ENCODE data around the gene CCL11. TPM values are rescaled to one million over a fixed set of nuclear protein-coding genes. Genes with fewer than 3 reads are reported as not detected.

CCL11 gene
- total RNA-seq, 1 experiment from 2014 or later: not detected

GRCh38 chr17:34291721-34292348 is 6.3 kb downstream of the CCL11 start:
- no peaks in the 10 kb centered on the region for H3K9me2 ChIP-seq (replicated peaks; ENCODE audit: low read length)
- ATAC-seq (no peak), DNase-seq (peak; percentile 4)
- no peak overlapping the region for H3K9ac ChIP-seq (ENCODE audit: low read length)
- no TSS peak for BruUV-seq (replicated peaks)
- H3K4me2 ChIP-seq (ENCODE audit: low read length): no peak overlapping the region
- no peaks in the 10 kb centered on the region for H4K20me1 ChIP-seq (ENCODE audit: low read length)
- H3K36me3 ChIP-seq (ENCODE audit: low read depth, low read length): no peaks in the 10 kb centered on the region
- no peaks in the 10 kb centered on the region for H3K9me3 ChIP-seq (ENCODE audit: low read length)
- ChIA-PET CTCF (no interaction called here), POLR2A (ENCODE audit: unreplicated experiment) (no interaction called here)
- intact Hi-C loops (cut with micrococcal nuclease): no loop called here
- TF ChIP-seq EZH2 (IDR thresholded peaks at IDR 0.05; ENCODE audit: low read length, unreplicated experiment) (no peak), CTCF (conservative IDR thresholded peaks at IDR 0.05; ENCODE audit: low read depth, low read length) (no peak), EZH2phosphoT487 (IDR thresholded peaks at IDR 0.05; ENCODE audit: borderline replicate concordance, low read length) (no peak)
- no peaks in the 10 kb centered on the region for H3K27me3 ChIP-seq (ENCODE audit: low read length)
- H3K27ac ChIP-seq (ENCODE audit: low read length): no peak overlapping the region
- H3K4me1 ChIP-seq (ENCODE audit: insufficient read depth, low read length): no peaks in the 10 kb centered on the region
- H2AFZ ChIP-seq (ENCODE audit: low read length): no peak overlapping the region
- H3K79me2 ChIP-seq (ENCODE audit: low read length): no peaks in the 10 kb centered on the region
- no peaks in the 10 kb centered on the region for H3F3A ChIP-seq (ENCODE audit: low read length, unreplicated experiment)
- no peak overlapping the region for H3K4me3 ChIP-seq (ENCODE audit: low read length)

GRCh38 chr17:34299027-34299426 is 13.5 kb downstream of the CCL11 start:
- Histone ChIP-seq H3K27ac (ENCODE audit: low read length) (no peak overlapping the region), H4K20me1 (ENCODE audit: low read length) (no peaks in the 10 kb centered on the region), H3K4me3 (ENCODE audit: low read length) (no peak overlapping the region), H3K9ac (ENCODE audit: low read length) (no peak overlapping the region), H3K27me3 (ENCODE audit: low read length) (no peaks in the 10 kb centered on the region), H2AFZ (ENCODE audit: low read length) (no peak overlapping the region), H3K9me2 (replicated peaks; ENCODE audit: low read length) (no peaks in the 10 kb centered on the region), H3K36me3 (ENCODE audit: low read depth, low read length) (no peaks in the 10 kb centered on the region), H3K9me3 (ENCODE audit: low read length) (no peaks in the 10 kb centered on the region), H3K4me1 (ENCODE audit: insufficient read depth, low read length) (no peaks in the 10 kb centered on the region), H3F3A (ENCODE audit: low read length, unreplicated experiment) (no peaks in the 10 kb centered on the region), H3K79me2 (ENCODE audit: low read length) (no peaks in the 10 kb centered on the region), H3K4me2 (ENCODE audit: low read length) (no peak overlapping the region)
- ATAC-seq (no peak), DNase-seq (no peak)
- TF ChIP-seq EZH2 (IDR thresholded peaks at IDR 0.05; ENCODE audit: low read length, unreplicated experiment): no peak
- no peak for TF ChIP-seq EZH2phosphoT487 (IDR thresholded peaks at IDR 0.05; ENCODE audit: borderline replicate concordance, low read length)
- TF ChIP-seq CTCF (conservative IDR thresholded peaks at IDR 0.05; ENCODE audit: low read depth, low read length): no peak
- POLR2A ChIA-PET (ENCODE audit: unreplicated experiment): no interaction called here
- intact Hi-C loops (cut with micrococcal nuclease): no loop called here
- CTCF ChIA-PET: no interaction called here
- no TSS peak for BruUV-seq (replicated peaks)

GRCh38 chr17:34299956-34300577 is 14.5 kb downstream of the CCL11 start:
- Histone ChIP-seq H3K27ac (ENCODE audit: low read length) (no peak overlapping the region), H3K9me3 (ENCODE audit: low read length) (no peaks in the 10 kb centered on the region), H3K9ac (ENCODE audit: low read length) (no peak overlapping the region), H3K4me1 (ENCODE audit: insufficient read depth, low read length) (no peaks in the 10 kb centered on the region), H3K9me2 (replicated peaks; ENCODE audit: low read length) (no peaks in the 10 kb centered on the region), H3K79me2 (ENCODE audit: low read length) (no peaks in the 10 kb centered on the region), H3K4me2 (ENCODE audit: low read length) (no peak overlapping the region), H3K27me3 (ENCODE audit: low read length) (no peaks in the 10 kb centered on the region), H3K4me3 (ENCODE audit: low read length) (no peak overlapping the region), H4K20me1 (ENCODE audit: low read length) (no peaks in the 10 kb centered on the region), H2AFZ (ENCODE audit: low read length) (no peak overlapping the region), H3F3A (ENCODE audit: low read length, unreplicated experiment) (no peaks in the 10 kb centered on the region), H3K36me3 (ENCODE audit: low read depth, low read length) (no peaks in the 10 kb centered on the region)
- CTCF ChIA-PET: no interaction called here
- intact Hi-C loops (cut with micrococcal nuclease): no loop called here
- POLR2A ChIA-PET (ENCODE audit: unreplicated experiment): no interaction called here
- no peak for DNase-seq
- ATAC-seq: no peak
- BruUV-seq (replicated peaks): no TSS peak
- no peak for TF ChIP-seq EZH2 (IDR thresholded peaks at IDR 0.05; ENCODE audit: low read length, unreplicated experiment)
- TF ChIP-seq EZH2phosphoT487 (IDR thresholded peaks at IDR 0.05; ENCODE audit: borderline replicate concordance, low read length): no peak
- TF ChIP-seq CTCF (conservative IDR thresholded peaks at IDR 0.05; ENCODE audit: low read depth, low read length): no peak

Data from PC-3 (cell line).